ENCODE measurements around the gene BEST2. TPM values are rescaled to one million over a fixed set of nuclear protein-coding genes. Genes with fewer than 3 reads are reported as not detected.

Gene BEST2
- not detected for total RNA-seq
- not detected for polyA plus RNA-seq (ENCODE audit: insufficient read depth, low read depth, low replicate concordance)
- long read RNA-seq, donor 1: 0 reads
- long read RNA-seq, donor 2: 0 reads
- long read RNA-seq, donor 3: 0 reads
- long read RNA-seq, donor 4: 0 reads
- long read RNA-seq, donor 5: 0 reads
- long read RNA-seq, donor 6: 0 reads
- long read RNA-seq, donor 7: 0 reads
- long read RNA-seq, donor 8: 0 reads
- long read RNA-seq, donor 9: 0 reads
- long read RNA-seq, donor 10: 0 reads

- DNase-seq (no peak), FAIRE-seq (no peak)
- no peaks in the 10 kb centered on the region for H3K9me3 ChIP-seq (ENCODE audit: control insufficient read depth in 2 of 3, insufficient read depth in 1 of 3, low read length in 3 of 3)
- H3K27me3 ChIP-seq (ENCODE audit: control insufficient read depth, insufficient read depth, low read length): no peaks in the 10 kb centered on the region
- H3K4me3 ChIP-seq (ENCODE audit: low read length in 3 of 3): no peak within 1 kb of the TSS
- H3K4me1 ChIP-seq (ENCODE audit: control insufficient read depth in 2 of 3, insufficient read depth in 2 of 3, low read depth in 1 of 3, low read length in 3 of 3): no peaks in the 10 kb centered on the region
- H3K36me3 ChIP-seq (ENCODE audit: control insufficient read depth in 2 of 3, insufficient read depth in 3 of 3, low read length in 3 of 3): peaks cover 0 to 6% (median 6%) of the 10 kb centered on the region in 3 donors
- no peak within 1 kb of the TSS for H3K9ac ChIP-seq (ENCODE audit: low read length in 3 of 3)
- no peak for TF ChIP-seq CTCF (IDR thresholded peaks at IDR 0.05; ENCODE audit: borderline replicate concordance, extremely low read depth, insufficient read depth)
- no peak within 1 kb of the TSS for H3K27ac ChIP-seq (ENCODE audit: low read depth in 2 of 2, low read length in 2 of 2)
- intact Hi-C loops (cut with DNase I): no loop called here
These were observed at the start of gene BEST2 for GRCh38 chr19:12751635-12752034. Gene BEST2, plus strand, starts transcription at chr19:12751791. Its CDS starts 802 bp downstream, at chr19:12752593.

GRCh38 chr19:12703046-12703445, 48.5 kb upstream of the BEST2 start:
- DNase-seq (peak in 3 of 5 donors; percentile 41 to 67 (median 55)), FAIRE-seq (no peak)
- no peaks in the 10 kb centered on the region for H3K4me1 ChIP-seq (ENCODE audit: control insufficient read depth in 2 of 3, insufficient read depth in 2 of 3, low read depth in 1 of 3, low read length in 3 of 3)
- no peak overlapping the region for H3K4me3 ChIP-seq (ENCODE audit: low read length in 3 of 3)
- H3K27me3 ChIP-seq (ENCODE audit: control insufficient read depth, insufficient read depth, low read length): no peaks in the 10 kb centered on the region
- H3K27ac ChIP-seq (ENCODE audit: low read depth in 2 of 2, low read length in 2 of 2): no peak overlapping the region
- peaks cover 2 to 48% (median 23%) of the 10 kb centered on the region in 3 donors for H3K36me3 ChIP-seq (ENCODE audit: control insufficient read depth in 2 of 3, insufficient read depth in 3 of 3, low read length in 3 of 3)
- TF ChIP-seq CTCF (IDR thresholded peaks at IDR 0.05; ENCODE audit: borderline replicate concordance, extremely low read depth, insufficient read depth): no peak
- no peak overlapping the region for H3K9ac ChIP-seq (ENCODE audit: low read length in 3 of 3)
- no peaks in the 10 kb centered on the region for H3K9me3 ChIP-seq (ENCODE audit: control insufficient read depth in 2 of 3, insufficient read depth in 1 of 3, low read length in 3 of 3)
- intact Hi-C loops (cut with DNase I): no loop called here

- DNase-seq (no peak), FAIRE-seq (no peak)
- H3K27me3 ChIP-seq (ENCODE audit: control insufficient read depth, insufficient read depth, low read length): no peaks in the 10 kb centered on the region
- H3K36me3 ChIP-seq (ENCODE audit: control insufficient read depth in 2 of 3, insufficient read depth in 3 of 3, low read length in 3 of 3): peaks cover 4 to 58% (median 25%) of the 10 kb centered on the region in 3 donors
- no peak for TF ChIP-seq CTCF (IDR thresholded peaks at IDR 0.05; ENCODE audit: borderline replicate concordance, extremely low read depth, insufficient read depth)
- no peak overlapping the region for H3K9ac ChIP-seq (ENCODE audit: low read length in 3 of 3)
- H3K4me3 ChIP-seq (ENCODE audit: low read length in 3 of 3): no peak overlapping the region
- H3K4me1 ChIP-seq (ENCODE audit: control insufficient read depth in 2 of 3, insufficient read depth in 2 of 3, low read depth in 1 of 3, low read length in 3 of 3): no peaks in the 10 kb centered on the region
- H3K9me3 ChIP-seq (ENCODE audit: control insufficient read depth in 2 of 3, insufficient read depth in 1 of 3, low read length in 3 of 3): no peaks in the 10 kb centered on the region
- intact Hi-C loops (cut with DNase I): no loop called here
- no peak overlapping the region for H3K27ac ChIP-seq (ENCODE audit: low read depth in 2 of 2, low read length in 2 of 2)
These were observed 46.4 kb upstream of the BEST2 start for GRCh38 chr19:12705169-12705568.

All from kidney (tissue), 22 donors.